ENCODE measurements around the gene HP1BP3.

DNA sequence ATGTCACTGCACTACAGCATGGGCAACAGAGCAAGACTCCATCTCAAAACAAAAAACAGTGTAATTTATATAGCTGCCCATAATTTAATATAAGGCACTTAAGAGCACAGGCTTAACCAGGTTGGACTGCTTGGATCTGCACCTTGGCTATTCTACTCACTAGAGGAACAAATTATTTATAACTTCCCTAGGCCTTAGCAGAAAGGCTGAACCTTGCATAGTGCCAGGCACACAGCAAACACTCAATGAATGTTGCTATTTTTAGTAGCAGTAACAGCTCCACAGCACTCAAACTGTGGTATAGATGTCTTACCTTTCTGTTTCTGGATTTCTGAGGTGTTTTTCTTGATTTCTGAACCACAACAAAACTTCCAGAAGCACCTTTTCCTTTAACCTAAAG, 19.8 kb downstream of the HP1BP3 start:
- TF ChIP-seq, protein P1, sequence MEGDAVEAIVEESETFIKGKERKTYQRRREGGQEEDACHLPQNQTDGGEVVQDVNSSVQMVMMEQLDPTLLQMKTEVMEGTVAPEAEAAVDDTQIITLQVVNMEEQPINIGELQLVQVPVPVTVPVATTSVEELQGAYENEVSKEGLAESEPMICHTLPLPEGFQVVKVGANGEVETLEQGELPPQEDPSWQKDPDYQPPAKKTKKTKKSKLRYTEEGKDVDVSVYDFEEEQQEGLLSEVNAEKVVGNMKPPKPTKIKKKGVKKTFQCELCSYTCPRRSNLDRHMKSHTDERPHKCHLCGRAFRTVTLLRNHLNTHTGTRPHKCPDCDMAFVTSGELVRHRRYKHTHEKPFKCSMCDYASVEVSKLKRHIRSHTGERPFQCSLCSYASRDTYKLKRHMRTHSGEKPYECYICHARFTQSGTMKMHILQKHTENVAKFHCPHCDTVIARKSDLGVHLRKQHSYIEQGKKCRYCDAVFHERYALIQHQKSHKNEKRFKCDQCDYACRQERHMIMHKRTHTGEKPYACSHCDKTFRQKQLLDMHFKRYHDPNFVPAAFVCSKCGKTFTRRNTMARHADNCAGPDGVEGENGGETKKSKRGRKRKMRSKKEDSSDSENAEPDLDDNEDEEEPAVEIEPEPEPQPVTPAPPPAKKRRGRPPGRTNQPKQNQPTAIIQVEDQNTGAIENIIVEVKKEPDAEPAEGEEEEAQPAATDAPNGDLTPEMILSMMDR (IDR thresholded peaks at IDR 0.05): no peak
- TF ChIP-seq POLR2AphosphoS5 (IDR thresholded peaks at IDR 0.05): no peak

Measured in sigmoid colon (tissue), 4 donors.